Measurements from ENCODE around the gene SLC35C1.

Gene SLC35C1

GRCh38 chr11:45804761-45805304 is at the start of gene SLC35C1:
TSS of gene SLC35C1 (plus strand) at chr11:45805149. CDS start at chr11:45805802, 653 bp downstream.
- peak within 1 kb of the TSS; percentile 87 for H3K4me3 ChIP-seq (ENCODE audit: low read length)
- TF ChIP-seq ZNF274 (IDR thresholded peaks at IDR 0.05; ENCODE audit: low read depth, low read length) = no peak

DNA sequence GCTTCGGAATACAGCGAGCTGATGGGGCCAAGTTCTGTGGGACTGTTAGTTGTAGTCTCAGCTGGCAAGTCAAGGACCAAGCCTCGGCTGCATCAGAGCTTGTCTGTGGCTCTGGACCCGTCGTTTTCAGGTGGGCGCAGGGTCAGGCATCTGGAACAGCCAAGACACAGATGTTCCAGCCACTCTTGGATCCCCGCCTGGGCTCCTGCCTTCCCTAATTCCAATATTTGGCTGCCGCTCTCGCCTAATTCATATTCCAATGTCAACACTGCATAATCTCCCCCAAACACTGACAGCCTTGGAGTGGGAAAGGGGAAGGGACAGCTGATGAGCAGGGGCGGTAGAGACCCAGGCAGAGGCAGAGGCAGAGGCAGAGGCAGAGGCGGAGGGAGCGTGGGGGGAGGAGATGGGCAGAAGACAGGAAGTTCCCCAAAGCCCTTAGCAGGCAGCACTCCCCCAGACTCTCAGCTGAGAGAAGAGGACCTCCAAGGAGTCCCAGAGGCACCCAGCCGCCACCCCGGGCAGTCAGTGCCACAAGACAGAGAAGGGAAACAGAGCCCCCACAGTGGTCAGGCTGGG is 49.6 kb upstream of the SLC35C1 start:
- H3K4me3 ChIP-seq (ENCODE audit: low read length) = no peak overlapping the region
- TF ChIP-seq ZNF274 (IDR thresholded peaks at IDR 0.05; ENCODE audit: low read depth, low read length) = no peak

DNA sequence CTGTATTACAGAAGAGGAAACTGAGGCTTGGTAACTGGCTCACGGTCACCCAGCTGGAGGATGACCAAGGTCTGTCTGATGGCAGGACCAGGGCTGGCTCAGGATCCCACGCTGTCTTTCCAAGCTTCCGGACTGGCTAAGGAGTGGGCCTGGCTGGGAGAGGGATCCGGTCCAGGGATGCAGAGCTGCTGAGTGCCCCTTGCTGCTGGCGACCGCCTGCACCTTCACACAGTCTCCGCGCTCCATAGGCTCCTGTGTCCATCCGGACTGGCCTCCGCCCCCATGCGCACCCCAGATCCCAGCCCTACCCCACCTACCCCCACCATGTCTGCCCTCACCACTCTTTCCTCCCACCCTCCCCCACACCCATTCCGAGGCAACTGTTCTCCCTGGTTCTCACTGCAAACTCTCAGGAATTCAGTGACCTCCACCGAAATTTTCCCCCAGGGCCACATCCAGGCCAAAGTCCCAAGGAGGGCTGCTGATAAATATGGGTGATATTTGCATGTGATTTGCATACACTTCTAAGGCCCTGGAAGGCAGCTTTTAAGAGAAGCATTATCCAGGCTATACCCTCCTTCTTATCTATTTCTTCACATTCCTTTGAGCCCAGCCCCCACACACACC is 48.5 kb upstream of the SLC35C1 start:
- TF ChIP-seq ZNF274 (IDR thresholded peaks at IDR 0.05; ENCODE audit: low read depth, low read length) = no peak
- H3K4me3 ChIP-seq (ENCODE audit: low read length) = no peak overlapping the region

GRCh38 chr11:45757672-45758071 is 47.3 kb upstream of the SLC35C1 start:
- H3K4me3 ChIP-seq (ENCODE audit: low read length) = no peak overlapping the region
- TF ChIP-seq ZNF274 (IDR thresholded peaks at IDR 0.05; ENCODE audit: low read depth, low read length) = no peak

- no peak overlapping the region for H3K4me3 ChIP-seq (ENCODE audit: low read length)
- no peak for TF ChIP-seq ZNF274 (IDR thresholded peaks at IDR 0.05; ENCODE audit: low read depth, low read length)
These were observed 43.3 kb upstream of the SLC35C1 start for GRCh38 chr11:45761659-45762058.

DNA sequence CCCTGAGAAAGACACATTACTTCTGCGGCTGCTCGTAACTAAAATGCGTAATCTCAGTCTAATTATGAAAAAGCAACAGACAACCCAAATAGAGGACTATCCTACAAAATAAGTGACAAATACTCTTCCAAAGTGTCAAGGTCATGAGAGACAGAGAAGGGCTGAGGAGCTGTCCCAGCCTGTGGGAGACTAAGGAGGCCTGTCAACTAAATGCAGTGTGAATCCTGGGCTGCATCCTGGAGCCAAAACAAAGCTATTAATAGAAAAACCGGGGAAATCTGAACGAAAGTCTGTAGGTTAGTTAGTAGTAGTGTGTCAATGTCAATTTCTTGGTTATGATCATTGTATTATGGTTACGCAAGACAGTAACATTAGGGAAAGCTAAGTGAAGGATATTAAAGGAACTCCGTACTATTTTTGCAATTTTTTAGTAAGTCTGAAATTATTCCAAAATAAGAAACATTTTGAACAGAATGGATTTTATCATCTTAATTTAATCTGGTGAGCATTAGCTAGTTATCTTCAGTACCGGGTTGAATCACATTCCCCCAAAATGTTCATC is 39.8 kb upstream of the SLC35C1 start:
- TF ChIP-seq ZNF274 (IDR thresholded peaks at IDR 0.05; ENCODE audit: low read depth, low read length) = no peak
- H3K4me3 ChIP-seq (ENCODE audit: low read length) = no peak overlapping the region

- no peak for TF ChIP-seq ZNF274 (IDR thresholded peaks at IDR 0.05; ENCODE audit: low read depth, low read length)
These were observed 39.1 kb upstream of the SLC35C1 start for GRCh38 chr11:45765836-45766235.

GRCh38 chr11:45766469-45766868 is 38.5 kb upstream of the SLC35C1 start:
- H3K4me3 ChIP-seq (ENCODE audit: low read length) = no peak overlapping the region
- TF ChIP-seq ZNF274 (IDR thresholded peaks at IDR 0.05; ENCODE audit: low read depth, low read length) = no peak

More at GRCh38 chr11:45765836-45766235, 39.1 kb upstream of the SLC35C1 start:
- no peak overlapping the region for H3K4me3 ChIP-seq (ENCODE audit: low read length)

DNA sequence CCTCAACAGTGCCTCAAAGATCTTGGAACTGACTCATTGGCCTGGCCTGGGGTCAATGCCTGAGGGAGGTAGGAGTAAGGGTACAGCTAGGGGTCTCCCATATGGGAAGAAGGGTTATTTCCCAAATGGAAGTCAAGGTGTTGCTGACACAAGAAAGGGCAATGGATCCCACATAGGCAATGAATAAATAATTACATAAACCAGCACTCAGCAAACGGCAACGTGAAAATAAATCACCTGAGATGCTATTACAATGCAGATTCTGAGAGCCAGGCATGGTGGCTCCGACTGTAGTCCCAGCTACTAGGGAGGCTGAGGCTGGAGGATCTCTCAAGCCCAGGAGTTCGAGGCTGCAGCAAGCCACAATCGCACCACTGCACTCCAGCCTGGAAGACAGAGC is 36.5 kb upstream of the SLC35C1 start:
- H3K4me3 ChIP-seq (ENCODE audit: low read length) = no peak overlapping the region
- TF ChIP-seq ZNF274 (IDR thresholded peaks at IDR 0.05; ENCODE audit: low read depth, low read length) = no peak

DNA sequence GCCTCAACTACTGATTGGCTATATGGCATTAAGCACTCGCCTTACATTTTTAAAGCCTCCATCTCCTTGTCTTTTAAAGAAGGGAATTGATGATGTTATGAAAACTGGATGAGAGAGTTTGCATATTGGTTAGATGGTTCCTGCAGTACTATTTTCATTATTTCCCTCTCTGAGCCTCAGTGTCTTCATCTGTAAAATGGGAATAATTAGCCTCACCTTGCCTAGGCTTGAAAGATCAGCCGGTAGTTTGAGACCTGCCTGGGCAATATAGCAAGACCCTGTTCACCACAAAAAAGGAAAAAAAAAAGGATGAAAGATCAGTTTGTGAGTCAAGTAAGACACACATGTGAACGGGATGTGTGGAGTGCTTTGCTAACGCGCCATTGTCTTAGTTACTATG is 35.0 kb upstream of the SLC35C1 start:
- no peak overlapping the region for H3K4me3 ChIP-seq (ENCODE audit: low read length)
- TF ChIP-seq ZNF274 (IDR thresholded peaks at IDR 0.05; ENCODE audit: low read depth, low read length) = no peak

- TF ChIP-seq ZNF274 (IDR thresholded peaks at IDR 0.05; ENCODE audit: low read depth, low read length) = no peak
- H3K4me3 ChIP-seq (ENCODE audit: low read length) = peak overlapping the region; percentile 42; the same call in 1 of the 2 replicates
These were observed 33.8 kb upstream of the SLC35C1 start for GRCh38 chr11:45771193-45771565.

GRCh38 chr11:45771566-45772448 is 33.1 kb upstream of the SLC35C1 start:
- H3K4me3 ChIP-seq (ENCODE audit: low read length) = peak overlapping the region; percentile 42; the same call in 1 of the 2 replicates
- no peak for TF ChIP-seq ZNF274 (IDR thresholded peaks at IDR 0.05; ENCODE audit: low read depth, low read length)

DNA sequence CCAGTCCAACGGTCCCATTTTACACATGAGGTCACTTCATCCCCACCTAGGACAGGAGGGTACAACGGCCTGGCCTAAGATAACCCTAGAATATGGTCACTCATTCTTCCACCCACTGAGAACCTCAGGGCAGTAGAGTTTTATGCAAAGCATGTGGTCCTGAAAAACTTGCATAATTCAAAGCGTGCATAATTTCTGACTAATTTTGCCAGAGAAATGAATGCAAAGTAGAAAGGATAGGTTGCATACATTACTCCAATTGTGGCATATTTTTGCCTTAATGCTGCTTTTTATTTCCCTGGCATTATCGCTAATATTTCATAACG is 32.5 kb upstream of the SLC35C1 start:
- H3K4me3 ChIP-seq (ENCODE audit: low read length) = no peak overlapping the region
- no peak for TF ChIP-seq ZNF274 (IDR thresholded peaks at IDR 0.05; ENCODE audit: low read depth, low read length)
